ENCODE results near the gene ANKS3. TPM values are rescaled to one million over a fixed set of nuclear protein-coding genes. Genes with fewer than 3 reads are reported as not detected.
"Not testable (repeated sequence)": the region's sequence is repeated elsewhere in the genome, so short reads cannot be mapped to it uniquely, and the experiment has no call there.

ANKS3 gene
- total RNA-seq, 1 donor from 2014 or later = 16.6 TPM

- DNase-seq (ENCODE audit: extremely low read depth, low read depth, low spot score) = no peak
These were observed 79.0 kb downstream of the ANKS3 start for GRCh38 chr16:4654964-4655590.

- DNase-seq (ENCODE audit: extremely low read depth, low read depth, low spot score) = no peak
These were observed 79.8 kb downstream of the ANKS3 start for GRCh38 chr16:4654011-4654963.

- DNase-seq (ENCODE audit: extremely low read depth, low read depth, low spot score) = no peak
These were observed 81.5 kb downstream of the ANKS3 start for GRCh38 chr16:4652561-4652960.

GRCh38 chr16:4651827-4652226 lies 82.2 kb downstream of the ANKS3 start:
- no peak for DNase-seq (ENCODE audit: extremely low read depth, low read depth, low spot score)

GRCh38 chr16:4650443-4651074 lies 83.5 kb downstream of the ANKS3 start:
- not testable (repeated sequence) for DNase-seq (ENCODE audit: extremely low read depth, low read depth, low spot score)

- no peak for DNase-seq (ENCODE audit: extremely low read depth, low read depth, low spot score)
These were observed 84.2 kb downstream of the ANKS3 start for GRCh38 chr16:4649744-4650442.

- DNase-seq (ENCODE audit: extremely low read depth, low read depth, low spot score) = no peak
These were observed 85.2 kb downstream of the ANKS3 start for GRCh38 chr16:4648917-4649316.

- no peak for DNase-seq (ENCODE audit: extremely low read depth, low read depth, low spot score)
These were observed 86.5 kb downstream of the ANKS3 start for GRCh38 chr16:4647644-4647980.

- DNase-seq (ENCODE audit: extremely low read depth, low read depth, low spot score) = no peak
These were observed 87.1 kb downstream of the ANKS3 start for GRCh38 chr16:4646773-4647643.

Other genes with a start within 250 kb of the ANKS3 start
- 24.6 and 27.4 TPM in 2 replicates for gene CDIP1, start 195.5 kb downstream of the ANKS3 start, total RNA-seq
- gene C16orf96, start 177.9 kb downstream of the ANKS3 start, total RNA-seq = not detected in 2 replicates
- gene UBALD1, start 119.4 kb downstream of the ANKS3 start, total RNA-seq = 9.9 and 19.7 TPM in 2 replicates
- gene MGRN1, start 109.4 kb downstream of the ANKS3 start, total RNA-seq = 80.6 and 87.1 TPM in 2 replicates
- gene NUDT16L1, start 40.7 kb downstream of the ANKS3 start, total RNA-seq = 32.9 and 36.5 TPM in 2 replicates
- 0.68 and 1.8 TPM in 2 replicates for gene DNAAF8, start 266 bp upstream of the ANKS3 start, total RNA-seq
- gene ZNF500, start 32.9 kb upstream of the ANKS3 start, total RNA-seq = 8.7 and 11.3 TPM in 2 replicates
- not detected in 2 replicates for gene SEPTIN12, start 54.1 kb upstream of the ANKS3 start, total RNA-seq
- not detected in 2 replicates for gene SMIM22, start 61.1 kb upstream of the ANKS3 start, total RNA-seq
- 22.4 and 31.1 TPM in 2 replicates for gene ROGDI, start 68.4 kb upstream of the ANKS3 start, total RNA-seq
- gene GLYR1, start 113.0 kb upstream of the ANKS3 start, total RNA-seq = 50.8 and 57.7 TPM in 2 replicates
- gene UBN1, start 113.2 kb upstream of the ANKS3 start, total RNA-seq = 41.1 and 50.1 TPM in 2 replicates
- gene PPL, start 202.9 kb upstream of the ANKS3 start, total RNA-seq = 0.18 and 1.3 TPM in 2 replicates
- not detected in 2 replicates for gene SEC14L5, start 224.1 kb upstream of the ANKS3 start, total RNA-seq

Measured in glomerular endothelial cell (primary cell).